ENCODE measurements around the gene CSMD2. TPM values are rescaled to one million over a fixed set of nuclear protein-coding genes. Genes with fewer than 3 reads are reported as not detected.

CSMD2 gene
- total and polyA plus RNA-seq, 2 of the 8 experiments (the other 6 are each of a cell fraction or from before 2014, with no cell fraction given): 7.0 to 14.7 TPM

- no peak for TF ChIP-seq TCF12 (IDR thresholded peaks at IDR 0.05; ENCODE audit: low read depth, low read length)
Observed at GRCh38 chr1:33634806-33635205, 530.2 kb downstream of the CSMD2 start (continued).
